ENCODE measurements around the gene NOL4L. TPM values are rescaled to one million over a fixed set of nuclear protein-coding genes. Genes with fewer than 3 reads are reported as not detected.

Gene NOL4L
- total and polyA plus RNA-seq, 4 donors: 7.9 to 20.6 (median 12.2) TPM

- H3K9ac ChIP-seq (ENCODE audit: insufficient read depth in 1 of 2, low read length in 2 of 2): no peak overlapping the region
- TF ChIP-seq CTCF (IDR thresholded peaks at IDR 0.05; ENCODE audit: control extremely low read depth, extremely low read depth): no peak
- H3K4me3 ChIP-seq: no peak overlapping the region
- no peak for ATAC-seq (ENCODE audit: insufficient read depth, low FRiP score)
- 85% methylated on average over 6 of the region's 6 CpGs for WGBS, 2 donors
- no peaks in the 10 kb centered on the region for H3K36me3 ChIP-seq (ENCODE audit: control insufficient read depth in 4 of 4, insufficient read depth in 4 of 4, low read length in 4 of 4)
- peaks cover 0 to 9% (median 0%) of the 10 kb centered on the region in 5 donors for H3K4me1 ChIP-seq (ENCODE audit: control insufficient read depth in 5 of 5, insufficient read depth in 5 of 5, low read length in 5 of 5)
- DNase-seq: no peak
- H3K9me3 ChIP-seq (ENCODE audit: control insufficient read depth in 4 of 4, insufficient read depth in 3 of 4, low read length in 3 of 4): no peaks in the 10 kb centered on the region
- no peak overlapping the region for H3K27ac ChIP-seq (ENCODE audit: low read depth in 1 of 2, low read length in 1 of 2)
- no peaks in the 10 kb centered on the region for H3K27me3 ChIP-seq (ENCODE audit: control insufficient read depth in 3 of 3, insufficient read depth in 3 of 3, low read length in 2 of 3)
These were observed 20.7 kb downstream of the NOL4L start for GRCh38 chr20:32564440-32564839.

GRCh38 chr20:32563311-32564272 is 21.5 kb downstream of the NOL4L start:
- no peak for DNase-seq

DNA sequence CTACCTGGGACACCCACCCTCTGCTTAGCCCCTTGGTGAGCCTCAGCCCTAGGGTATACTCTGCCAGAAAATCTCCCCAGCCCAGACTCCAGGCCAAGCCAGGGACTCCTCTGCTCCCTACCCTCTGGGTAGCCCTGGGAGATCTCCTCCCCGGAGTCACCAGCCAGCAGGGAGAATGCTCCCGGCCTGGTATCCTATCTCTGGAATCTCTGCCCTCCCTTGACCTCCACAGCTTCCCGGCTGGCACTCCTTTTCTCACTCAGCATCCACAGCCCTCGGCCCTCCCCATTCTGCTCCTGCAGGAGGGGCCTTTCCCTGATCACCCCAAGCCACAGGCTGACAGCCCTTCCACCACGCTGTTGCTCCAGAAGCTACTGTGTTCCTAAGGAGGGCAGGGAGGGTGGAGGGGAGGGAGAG is 22.6 kb downstream of the NOL4L start:
- no peak for TF ChIP-seq CTCF (IDR thresholded peaks at IDR 0.05; ENCODE audit: control extremely low read depth, extremely low read depth)
- no peaks in the 10 kb centered on the region for H3K36me3 ChIP-seq (ENCODE audit: control insufficient read depth in 4 of 4, insufficient read depth in 4 of 4, low read length in 4 of 4)
- ATAC-seq (ENCODE audit: insufficient read depth, low FRiP score): no peak
- DNase-seq: no peak
- no peak overlapping the region for H3K9ac ChIP-seq (ENCODE audit: insufficient read depth in 1 of 2, low read length in 2 of 2)
- no peak overlapping the region for H3K27ac ChIP-seq (ENCODE audit: low read depth in 1 of 2, low read length in 1 of 2)
- H3K4me3 ChIP-seq: no peak overlapping the region
- H3K4me1 ChIP-seq (ENCODE audit: control insufficient read depth in 5 of 5, insufficient read depth in 5 of 5, low read length in 5 of 5): peaks cover 0 to 14% (median 5%) of the 10 kb centered on the region in 5 donors
- no peaks in the 10 kb centered on the region for H3K9me3 ChIP-seq (ENCODE audit: control insufficient read depth in 4 of 4, insufficient read depth in 3 of 4, low read length in 3 of 4)
- 57 to 76% methylated on average over 5 of the region's 5 CpGs for WGBS, 2 donors
- H3K27me3 ChIP-seq (ENCODE audit: control insufficient read depth in 3 of 3, insufficient read depth in 3 of 3, low read length in 2 of 3): no peaks in the 10 kb centered on the region

More at GRCh38 chr20:32563311-32564272, 21.5 kb downstream of the NOL4L start:
- Histone ChIP-seq H3K9ac (ENCODE audit: insufficient read depth in 1 of 2, low read length in 2 of 2) (no peak overlapping the region), H3K36me3 (ENCODE audit: control insufficient read depth in 4 of 4, insufficient read depth in 4 of 4, low read length in 4 of 4) (no peaks in the 10 kb centered on the region), H3K9me3 (ENCODE audit: control insufficient read depth in 4 of 4, insufficient read depth in 3 of 4, low read length in 3 of 4) (no peaks in the 10 kb centered on the region), H3K27me3 (ENCODE audit: control insufficient read depth in 3 of 3, insufficient read depth in 3 of 3, low read length in 2 of 3) (no peaks in the 10 kb centered on the region), H3K4me3 (no peak overlapping the region), H3K4me1 (ENCODE audit: control insufficient read depth in 5 of 5, insufficient read depth in 5 of 5, low read length in 5 of 5) (peaks cover 0 to 9% (median 3%) of the 10 kb centered on the region in 5 donors), H3K27ac (ENCODE audit: low read depth in 1 of 2, low read length in 1 of 2) (no peak overlapping the region)
- TF ChIP-seq CTCF (IDR thresholded peaks at IDR 0.05; ENCODE audit: control extremely low read depth, extremely low read depth): no peak
- no peak for ATAC-seq (ENCODE audit: insufficient read depth, low FRiP score)
- WGBS, 2 donors: 91 to 92% methylated on average over 25 of the region's 25 CpGs

Measured in lung (tissue), 12 donors.